Kidney capillary endothelial cell (primary cell): ENCODE measurements around the gene RBFOX2.
A peak's percentile ranks its signal among the peaks of the same experiment; 100 is the strongest.
"Not testable (repeated sequence)": the region's sequence is repeated elsewhere in the genome, so short reads cannot be mapped to it uniquely, and the experiment has no call there.

ENCODE experiments used
- DNase-seq: peaks from one replicate; pipeline ENCODE4 v3.0.0-alpha.2; 2018; ENCODE audit warnings: low spot score

Gene RBFOX2

GRCh38 chr22:36028646-36029405 is at the start of gene RBFOX2:
Gene RBFOX2, minus strand, starts transcription at chr22:36028824. Its CDS starts 399 bp downstream, at chr22:36028425.
- DNase-seq = peak; percentile 88

GRCh38 chr22:36077271-36077670 is 48.6 kb upstream of the RBFOX2 start:
- DNase-seq = no peak

GRCh38 chr22:36075724-36076123 is 47.1 kb upstream of the RBFOX2 start:
- no peak for DNase-seq

GRCh38 chr22:36075230-36075629 is 46.6 kb upstream of the RBFOX2 start:
- no peak for DNase-seq

GRCh38 chr22:36073476-36073875 is 44.9 kb upstream of the RBFOX2 start:
- no peak for DNase-seq

- not testable (repeated sequence) for DNase-seq
These were observed 42.0 kb upstream of the RBFOX2 start for GRCh38 chr22:36070645-36071044.

GRCh38 chr22:36069368-36069767 is 40.7 kb upstream of the RBFOX2 start:
- DNase-seq = no peak

- DNase-seq = peak; percentile 37
These were observed 40.2 kb upstream of the RBFOX2 start for GRCh38 chr22:36068776-36069344.

- no peak for DNase-seq
These were observed 38.6 kb upstream of the RBFOX2 start for GRCh38 chr22:36067235-36067558.

- peak; percentile 95 for DNase-seq
These were observed 37.3 kb upstream of the RBFOX2 start for GRCh38 chr22:36065775-36066544.

GRCh38 chr22:36065462-36065774 is 36.8 kb upstream of the RBFOX2 start:
- no peak for DNase-seq

- DNase-seq = no peak
These were observed 35.7 kb upstream of the RBFOX2 start for GRCh38 chr22:36064358-36064757.

GRCh38 chr22:36056980-36057379 is 28.4 kb upstream of the RBFOX2 start:
- no peak for DNase-seq

GRCh38 chr22:36055376-36056295 is 27.0 kb upstream of the RBFOX2 start:
- no peak for DNase-seq

GRCh38 chr22:36054446-36054845 is 25.8 kb upstream of the RBFOX2 start:
- not testable (repeated sequence) for DNase-seq

GRCh38 chr22:36053242-36054147 is 24.9 kb upstream of the RBFOX2 start:
- no peak for DNase-seq

GRCh38 chr22:36052505-36052941 is 23.9 kb upstream of the RBFOX2 start:
- DNase-seq = peak; percentile 40

- no peak for DNase-seq
These were observed 21.0 kb upstream of the RBFOX2 start for GRCh38 chr22:36049678-36049997.

GRCh38 chr22:36048911-36049677 is 20.5 kb upstream of the RBFOX2 start:
- no peak for DNase-seq

GRCh38 chr22:36044517-36044916 is 15.9 kb upstream of the RBFOX2 start:
- DNase-seq = not testable (repeated sequence)
